Natural killer cell treated with Interleukin-12 subunit alpha and Interleukin-12 subunit beta and Interleukin-15 and Interleukin-18, amount 100 ng/mL, for 72 hours (primary cell): ENCODE data around the gene NCOR1. TPM values are rescaled to one million over a fixed set of nuclear protein-coding genes. Genes with fewer than 3 reads are reported as not detected.
A peak's percentile ranks its signal among the peaks of the same experiment; 100 is the strongest.

Source experiments
- ATAC-seq, 2 donors: fragments of 150-1000 bp; cut with Tn5 transposase in 1 of 2; sonication (Bioruptor Pico), chemical (Tn5 transposase) in 1 of 2; 2 replicates each; pipeline ENCODE4 v1.10.0; 2021
- DNase-seq: peaks from one replicate; pipeline ENCODE4 v3.0.0; 2022; ENCODE audit warnings: low spot score
- H3K27ac Mint-ChIP-seq, 2 donors: 1 replicate in 1 of 2; 2 replicates in 1 of 2; pipeline ENCODE4 v1.8.0; 2022; ENCODE audit warnings: mixed read lengths in 2 of 2, mild to moderate bottlenecking in 1 of 2, moderate library complexity in 1 of 2
- H3K27me3 Mint-ChIP-seq, 2 donors: 1 replicate in 1 of 2; 2 replicates in 1 of 2; pipeline ENCODE4 v1.8.0; 2022; ENCODE audit warnings: mixed read lengths in 2 of 2
- H3K36me3 Mint-ChIP-seq: one replicate; pipeline ENCODE4 v1.8.0; 2022; ENCODE audit warnings: mixed read lengths
- H3K4me1 Mint-ChIP-seq, 2 donors: 1 replicate in 1 of 2; 2 replicates in 1 of 2; pipeline ENCODE4 v1.8.0; 2022; ENCODE audit warnings: low read depth in 2 of 2, mixed read lengths in 2 of 2, mild to moderate bottlenecking in 1 of 2
- H3K4me3 Mint-ChIP-seq: one replicate; pipeline ENCODE4 v1.8.0; 2022; ENCODE audit warnings: mixed read lengths
- H3K9me3 Mint-ChIP-seq: 2 replicates; pipeline ENCODE4 v1.8.0; 2022; ENCODE audit warnings: mixed read lengths
- total RNA-seq, 2 donors: library from RNA; stranded (reverse); gene quantifications; one replicate each; pipeline ENCODE4 v1.2.3, GENCODE V29; 2022

Gene NCOR1
- 100 to 1,000 TPM; 146 to 193 TPM for total RNA-seq

- Mint-ChIP-seq H3K4me1 (peaks cover 23 to 26% of the 10 kb centered on the region in 2 donors), H3K27ac (peak within 1 kb of the TSS; percentile 84 to 94), H3K9me3 (no peaks in the 10 kb centered on the region), H3K27me3 (no peaks in the 10 kb centered on the region), H3K4me3 (peak within 1 kb of the TSS; percentile 89), H3K36me3 (no peaks in the 10 kb centered on the region)
- peak; percentile 93 for DNase-seq
- ATAC-seq: peak; percentile 92 to 97
Observed at GRCh38 chr17:16215273-16215964, at the start of gene NCOR1. Gene NCOR1 (minus strand): TSS chr17:16215534. CDS start chr17:16194569, 20,965 bp downstream.

GRCh38 chr17:16262201-16262600 lies 46.9 kb upstream of the NCOR1 start:
- Mint-ChIP-seq H3K9me3 (no peaks in the 10 kb centered on the region), H3K27me3 (no peaks in the 10 kb centered on the region), H3K4me1 (peaks cover 11% of the 10 kb centered on the region in 2 donors), H3K27ac (no peak overlapping the region), H3K36me3 (no peaks in the 10 kb centered on the region), H3K4me3 (no peak overlapping the region)
- ATAC-seq (no peak), DNase-seq (no peak)

- ATAC-seq (no peak), DNase-seq (no peak)
- no peaks in the 10 kb centered on the region for H3K9me3 Mint-ChIP-seq
- H3K27ac Mint-ChIP-seq: no peak overlapping the region
- peaks cover 5% of the 10 kb centered on the region in 2 donors for H3K4me1 Mint-ChIP-seq
- H3K36me3 Mint-ChIP-seq: no peaks in the 10 kb centered on the region
- no peak overlapping the region for H3K4me3 Mint-ChIP-seq
- no peaks in the 10 kb centered on the region for H3K27me3 Mint-ChIP-seq
Observed at GRCh38 chr17:16261049-16261448, 45.7 kb upstream of the NCOR1 start.

GRCh38 chr17:16259926-16260325 lies 44.6 kb upstream of the NCOR1 start:
- Mint-ChIP-seq H3K9me3 (no peaks in the 10 kb centered on the region), H3K27ac (no peak overlapping the region), H3K27me3 (no peaks in the 10 kb centered on the region), H3K4me1 (peaks cover 1 to 12% of the 10 kb centered on the region in 2 donors), H3K4me3 (no peak overlapping the region), H3K36me3 (no peaks in the 10 kb centered on the region)
- ATAC-seq (no peak), DNase-seq (no peak)

GRCh38 chr17:16258901-16259300 lies 43.6 kb upstream of the NCOR1 start:
- no peak for ATAC-seq
- no peaks in the 10 kb centered on the region for H3K9me3 Mint-ChIP-seq
- DNase-seq: no peak
- H3K4me1 Mint-ChIP-seq: peaks cover 0 to 10% of the 10 kb centered on the region in 2 donors
- no peaks in the 10 kb centered on the region for H3K27me3 Mint-ChIP-seq
- no peaks in the 10 kb centered on the region for H3K36me3 Mint-ChIP-seq
- H3K27ac Mint-ChIP-seq: no peak overlapping the region
- H3K4me3 Mint-ChIP-seq: no peak overlapping the region

- Mint-ChIP-seq H3K27me3 (no peaks in the 10 kb centered on the region), H3K4me1 (peaks cover 3 to 14% of the 10 kb centered on the region in 2 donors), H3K27ac (no peak overlapping the region), H3K4me3 (no peak overlapping the region), H3K36me3 (no peaks in the 10 kb centered on the region), H3K9me3 (no peaks in the 10 kb centered on the region)
- DNase-seq: no peak
- no peak for ATAC-seq
Observed at GRCh38 chr17:16255481-16255921, 40.2 kb upstream of the NCOR1 start.

- Mint-ChIP-seq H3K36me3 (no peaks in the 10 kb centered on the region), H3K4me1 (peaks cover 3 to 14% of the 10 kb centered on the region in 2 donors), H3K4me3 (no peak overlapping the region), H3K27me3 (no peaks in the 10 kb centered on the region), H3K9me3 (no peaks in the 10 kb centered on the region), H3K27ac (no peak overlapping the region)
- DNase-seq: no peak
- ATAC-seq: no peak
Observed at GRCh38 chr17:16254773-16255400, 39.6 kb upstream of the NCOR1 start.

- no peak for DNase-seq
- Mint-ChIP-seq H3K4me1 (peaks cover 6 to 14% of the 10 kb centered on the region in 2 donors), H3K4me3 (no peak overlapping the region), H3K9me3 (no peaks in the 10 kb centered on the region), H3K36me3 (peaks cover 4% of the 10 kb centered on the region), H3K27me3 (no peaks in the 10 kb centered on the region), H3K27ac (no peak overlapping the region)
- ATAC-seq: no peak
Observed at GRCh38 chr17:16251556-16251955, 36.2 kb upstream of the NCOR1 start.

- DNase-seq (no peak), ATAC-seq (no peak)
- no peaks in the 10 kb centered on the region for H3K9me3 Mint-ChIP-seq
- peak overlapping the region in 1 of 2 donors; percentile 52 for H3K27ac Mint-ChIP-seq
- no peaks in the 10 kb centered on the region for H3K27me3 Mint-ChIP-seq
- H3K4me3 Mint-ChIP-seq: no peak overlapping the region
- H3K4me1 Mint-ChIP-seq: peaks cover 6 to 14% of the 10 kb centered on the region in 2 donors
- peaks cover 4% of the 10 kb centered on the region for H3K36me3 Mint-ChIP-seq
Observed at GRCh38 chr17:16251043-16251442, 35.7 kb upstream of the NCOR1 start.

- no peak for DNase-seq
- peaks cover 4% of the 10 kb centered on the region for H3K36me3 Mint-ChIP-seq
- peaks cover 6 to 12% of the 10 kb centered on the region in 2 donors for H3K4me1 Mint-ChIP-seq
- no peaks in the 10 kb centered on the region for H3K27me3 Mint-ChIP-seq
- H3K27ac Mint-ChIP-seq: peak overlapping the region in 1 of 2 donors; percentile 52
- H3K4me3 Mint-ChIP-seq: no peak overlapping the region
- H3K9me3 Mint-ChIP-seq: no peaks in the 10 kb centered on the region
- no peak for ATAC-seq
Observed at GRCh38 chr17:16250635-16251034, 35.3 kb upstream of the NCOR1 start.

- Mint-ChIP-seq H3K27ac (no peak overlapping the region), H3K4me1 (peaks cover 11 to 16% of the 10 kb centered on the region in 2 donors), H3K36me3 (peaks cover 4% of the 10 kb centered on the region), H3K9me3 (no peaks in the 10 kb centered on the region), H3K4me3 (no peak overlapping the region), H3K27me3 (no peaks in the 10 kb centered on the region)
- no peak for ATAC-seq
- DNase-seq: no peak
Observed at GRCh38 chr17:16247586-16247984, 32.3 kb upstream of the NCOR1 start.

GRCh38 chr17:16243801-16244567 lies 28.6 kb upstream of the NCOR1 start:
- no peak overlapping the region for H3K4me3 Mint-ChIP-seq
- DNase-seq: no peak

GRCh38 chr17:16243385-16243784 lies 28.1 kb upstream of the NCOR1 start:
- no peaks in the 10 kb centered on the region for H3K9me3 Mint-ChIP-seq
- DNase-seq: no peak
- peaks cover 4 to 12% of the 10 kb centered on the region in 2 donors for H3K4me1 Mint-ChIP-seq
- H3K27ac Mint-ChIP-seq: peak overlapping the region; percentile 53 to 57
- no peak overlapping the region for H3K4me3 Mint-ChIP-seq
- H3K27me3 Mint-ChIP-seq: no peaks in the 10 kb centered on the region
- ATAC-seq: no peak
- H3K36me3 Mint-ChIP-seq: peaks cover 4% of the 10 kb centered on the region

More at GRCh38 chr17:16243801-16244567, 28.6 kb upstream of the NCOR1 start:
- no peaks in the 10 kb centered on the region for H3K9me3 Mint-ChIP-seq
- peak overlapping the region; percentile 53 to 57 for H3K27ac Mint-ChIP-seq
- H3K36me3 Mint-ChIP-seq: peaks cover 4% of the 10 kb centered on the region
- ATAC-seq: peak in 1 of 2 donors; percentile 54
- H3K4me1 Mint-ChIP-seq: peaks cover 7 to 12% of the 10 kb centered on the region in 2 donors
- no peaks in the 10 kb centered on the region for H3K27me3 Mint-ChIP-seq
